GM19035 (cell line): ENCODE measurements around the gene RP2.
A peak's percentile ranks its signal among the peaks of the same experiment; 100 is the strongest.

Source experiments
- ATAC-seq: cut with Tn5 transposase; IDR thresholded peaks from one replicate; pipeline ENCODE4 v1.9.1; 2021; ENCODE audit not compliant: unreplicated experiment

Gene RP2

DNA sequence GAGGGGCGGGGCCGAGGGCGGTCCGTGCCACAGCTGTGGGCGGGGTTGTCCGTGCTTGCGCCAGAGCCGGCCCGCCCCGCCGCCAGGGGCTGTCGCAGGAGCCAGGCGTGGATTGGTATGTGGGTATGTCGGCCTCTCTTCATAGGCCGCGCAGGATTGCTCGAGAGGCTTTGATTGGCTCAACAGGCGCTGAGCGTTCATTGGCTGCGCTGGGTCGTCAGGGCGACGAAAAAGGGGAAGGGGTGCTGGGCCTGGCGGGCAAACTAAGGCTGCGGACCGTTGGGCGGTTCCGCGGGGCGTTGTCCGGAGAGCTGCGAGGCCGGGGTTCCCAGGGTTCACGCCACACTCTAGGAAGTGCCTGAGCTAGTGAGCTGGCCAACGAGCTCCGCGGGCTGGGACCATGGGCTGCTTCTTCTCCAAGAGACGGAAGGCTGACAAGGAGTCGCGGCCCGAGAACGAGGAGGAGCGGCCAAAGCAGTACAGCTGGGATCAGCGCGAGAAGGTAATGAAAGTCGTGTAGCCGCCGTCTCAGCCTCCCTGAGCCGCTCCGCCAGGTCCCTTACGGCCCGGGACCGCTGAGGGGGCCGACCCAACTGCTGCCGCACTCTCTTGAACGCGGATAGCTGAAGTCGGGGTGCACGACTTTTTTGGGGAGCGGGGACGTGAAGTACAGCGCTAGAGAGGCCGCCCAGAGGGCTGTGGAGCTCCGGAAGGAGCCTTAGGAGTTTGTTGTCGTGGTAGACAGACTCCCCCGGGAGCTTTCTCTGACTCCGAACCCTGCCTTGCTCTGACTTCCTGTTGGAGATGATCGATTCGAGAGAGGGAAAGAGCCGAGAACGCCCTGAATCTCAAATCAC is at the start of gene RP2:
RP2 (plus strand) TSS at position 343 of the 857 bp plus-strand sequence; CDS start at position 401, 58 bp downstream.
- ATAC-seq: peak; percentile 91

DNA sequence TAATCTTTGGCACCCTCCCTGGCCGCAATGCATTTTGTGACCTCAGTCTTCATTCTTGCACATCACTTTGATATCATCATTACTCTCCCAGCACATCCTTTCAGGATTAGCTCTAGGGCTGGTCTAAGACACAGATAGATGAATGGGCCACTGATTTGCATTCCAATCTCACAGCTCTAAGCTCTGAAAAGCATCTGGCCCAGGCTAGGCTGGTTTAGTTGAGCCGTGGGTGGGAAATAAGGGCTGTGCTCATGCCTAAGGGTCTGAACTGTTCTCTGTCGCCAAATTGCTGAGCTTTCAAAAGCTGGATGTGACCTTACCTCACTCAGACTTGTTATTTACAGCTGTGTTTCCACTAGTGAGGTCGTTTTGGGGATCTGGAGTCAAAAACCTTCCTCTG is 47.9 kb upstream of the RP2 start:
- no peak for ATAC-seq

DNA sequence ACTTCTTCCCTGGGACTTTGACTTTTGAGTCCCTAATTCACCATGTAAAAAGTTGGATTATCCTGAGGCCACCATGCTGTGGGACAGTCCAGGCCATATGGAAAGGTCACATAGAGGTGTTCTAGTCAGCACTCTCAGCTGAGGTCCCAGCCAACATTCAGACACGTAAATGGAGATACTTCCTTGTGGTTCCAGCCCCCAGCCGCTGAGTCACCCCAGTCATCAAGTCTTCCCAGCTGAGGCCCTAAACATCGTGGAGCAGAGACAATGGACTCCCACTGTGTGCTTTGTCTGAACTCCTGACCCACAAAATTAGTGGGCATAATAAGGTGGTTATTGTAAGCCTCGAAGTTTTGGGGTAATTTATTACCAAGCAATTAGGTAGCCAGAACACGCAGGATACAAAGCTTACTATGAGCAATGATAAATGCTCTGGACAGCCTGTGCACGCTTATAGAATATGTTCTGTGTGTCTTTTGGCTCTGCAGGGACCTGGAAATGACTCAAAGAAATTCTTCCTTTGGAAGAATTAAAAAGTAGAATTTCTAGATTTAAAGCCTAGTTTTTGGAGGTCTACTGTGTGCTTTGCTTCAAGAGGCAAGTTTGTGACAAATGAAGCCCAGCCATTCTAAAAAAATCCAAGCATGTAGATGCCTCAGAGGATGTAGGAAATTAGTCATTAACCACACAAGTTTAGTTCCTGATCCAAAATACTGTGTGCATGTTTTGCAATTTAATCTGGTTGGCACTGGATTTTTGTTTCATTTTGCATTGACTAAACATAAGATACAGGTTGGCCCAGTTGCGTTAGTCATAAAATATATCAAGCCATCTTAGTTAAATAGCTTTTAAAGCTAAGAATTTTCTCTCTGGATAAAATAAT is 44.7 kb upstream of the RP2 start:
- ATAC-seq: no peak

DNA sequence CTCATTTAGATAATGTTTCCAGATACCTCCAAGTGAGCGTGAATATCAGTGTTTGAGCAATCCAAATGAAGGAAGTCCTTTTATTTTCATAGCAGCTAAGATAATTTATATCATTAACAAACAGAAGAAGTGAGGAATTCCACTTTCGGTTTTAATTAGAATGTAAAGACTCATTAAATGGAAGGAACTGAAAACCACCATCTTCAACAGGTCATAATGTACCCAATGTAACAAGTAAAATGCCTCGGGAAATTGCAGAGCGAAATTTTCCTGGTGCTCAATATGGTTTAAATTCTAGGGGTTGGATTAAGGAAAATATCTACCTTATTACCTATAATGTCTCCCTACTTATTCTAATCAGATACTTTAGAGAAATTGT is 44.0 kb upstream of the RP2 start:
- ATAC-seq: no peak

DNA sequence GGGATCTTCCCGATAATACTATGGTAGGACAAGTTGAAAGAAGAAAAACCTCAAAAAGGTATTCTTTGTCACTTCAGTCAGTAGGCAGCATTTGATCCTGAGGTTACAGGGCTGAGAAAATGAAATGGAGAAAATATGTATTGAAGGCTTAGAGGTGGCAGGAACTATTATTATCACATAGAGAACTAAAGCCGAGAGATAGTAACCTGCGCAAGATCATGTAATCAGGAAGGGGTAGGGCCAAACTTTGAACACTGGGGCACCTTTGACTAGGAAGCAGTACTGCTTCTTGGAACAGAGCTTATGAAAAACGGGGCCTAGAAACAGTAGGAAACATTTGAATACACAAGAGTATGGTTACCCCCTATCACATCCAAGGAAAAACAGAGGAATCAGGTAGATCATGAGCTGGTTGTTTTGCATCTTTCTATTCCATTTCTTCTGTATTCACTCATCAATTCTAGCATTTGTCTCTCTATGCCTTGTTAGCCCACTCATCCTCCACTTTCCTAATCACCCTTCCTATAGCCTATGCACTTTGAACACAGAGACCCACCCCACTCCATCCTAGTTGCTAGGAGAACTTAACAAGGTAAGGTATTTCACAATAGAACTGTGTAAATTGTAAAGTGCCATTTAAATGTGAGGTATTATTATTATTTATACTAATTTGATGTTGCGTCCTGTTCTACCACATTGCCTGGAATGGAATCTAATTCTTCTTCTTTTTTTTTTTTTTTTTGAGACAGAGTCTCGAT is 43.3 kb upstream of the RP2 start:
- ATAC-seq: no peak

DNA sequence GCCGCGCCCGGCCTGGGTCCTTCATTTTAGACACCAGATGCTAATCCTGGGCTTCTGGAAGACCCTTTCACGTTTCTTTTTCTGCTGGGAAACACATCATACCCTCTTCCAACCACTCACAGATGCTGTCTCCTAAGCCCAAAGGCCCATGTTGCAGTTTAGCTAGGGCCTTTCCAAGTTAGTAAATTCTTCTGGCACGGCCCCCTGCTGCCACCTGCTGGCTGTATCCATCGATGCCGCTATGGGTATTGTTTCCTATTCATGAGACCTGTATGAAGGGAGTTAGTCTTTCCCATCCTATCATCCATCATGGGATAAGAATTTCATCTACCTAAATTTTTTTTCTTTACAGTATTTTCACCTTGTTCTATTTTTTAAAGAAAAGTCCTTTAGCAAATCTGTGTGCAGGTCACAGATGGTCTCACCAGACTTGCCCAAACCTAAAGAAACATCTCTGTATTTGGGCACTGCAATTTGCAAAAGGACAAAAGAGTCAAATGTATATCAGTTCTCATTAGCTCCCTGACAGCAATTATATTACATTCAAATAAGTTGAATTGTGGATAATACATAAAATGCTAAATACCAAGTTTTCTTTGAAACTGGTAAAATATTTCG is 40.2 kb upstream of the RP2 start:
- ATAC-seq: no peak

DNA sequence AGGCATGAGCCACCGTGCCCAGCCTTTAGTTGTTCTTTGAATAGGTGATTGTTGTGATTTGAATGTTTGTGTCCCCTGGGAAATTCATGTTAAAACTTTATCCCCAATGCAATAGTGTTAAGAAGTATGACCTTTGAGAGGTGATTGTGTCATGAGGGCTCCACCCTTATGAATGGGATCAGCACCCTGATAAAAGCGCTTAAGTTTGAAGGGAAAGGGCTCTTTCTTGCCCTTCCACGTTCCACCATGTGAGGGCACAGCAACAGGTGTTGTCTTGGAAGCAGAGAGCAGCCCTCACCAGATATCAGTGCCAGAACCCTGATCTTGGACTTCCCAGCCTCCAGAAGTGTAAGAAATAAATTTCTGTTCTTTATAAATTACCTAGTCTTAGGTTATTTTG is 33.7 kb upstream of the RP2 start:
- no peak for ATAC-seq

DNA sequence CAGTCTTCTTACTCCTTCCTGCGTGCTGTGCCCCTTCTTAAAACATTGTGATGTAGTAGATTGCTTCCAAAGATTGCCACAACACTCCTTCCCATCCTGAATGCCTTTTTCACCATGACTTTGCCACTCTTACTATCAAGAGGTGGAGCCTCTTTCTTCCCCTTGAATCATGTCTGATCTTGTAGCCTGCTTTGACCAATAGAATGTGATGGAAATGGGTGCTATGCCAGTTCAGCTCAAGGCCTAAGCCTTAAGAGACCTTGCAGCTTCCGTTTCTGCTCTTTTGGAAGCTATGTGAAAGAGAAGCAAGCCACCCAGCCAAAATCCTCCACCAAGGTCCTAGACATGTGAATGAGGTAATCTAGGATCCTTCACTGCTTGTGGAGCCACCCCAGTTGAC is 31.6 kb upstream of the RP2 start:
- no peak for ATAC-seq

DNA sequence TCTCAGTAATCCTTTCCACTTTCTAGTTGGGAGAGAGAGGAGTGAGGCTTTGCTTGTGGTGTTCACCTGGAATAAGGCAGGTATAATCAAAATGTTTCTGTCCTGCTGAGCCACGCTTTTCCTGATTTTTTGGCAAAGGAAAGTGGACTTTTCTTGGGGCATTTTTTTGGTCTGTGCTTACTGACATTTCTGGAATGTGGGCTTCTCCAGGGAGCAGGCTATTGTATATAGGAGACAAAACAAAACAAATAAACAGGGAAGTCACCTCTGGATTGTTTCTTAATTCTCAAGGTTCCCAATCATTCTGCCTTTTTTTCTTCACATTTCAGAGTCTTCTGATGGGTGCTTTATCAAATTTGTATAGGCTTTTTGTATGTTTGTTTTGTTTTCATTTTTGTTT is 25.7 kb upstream of the RP2 start:
- ATAC-seq: no peak

DNA sequence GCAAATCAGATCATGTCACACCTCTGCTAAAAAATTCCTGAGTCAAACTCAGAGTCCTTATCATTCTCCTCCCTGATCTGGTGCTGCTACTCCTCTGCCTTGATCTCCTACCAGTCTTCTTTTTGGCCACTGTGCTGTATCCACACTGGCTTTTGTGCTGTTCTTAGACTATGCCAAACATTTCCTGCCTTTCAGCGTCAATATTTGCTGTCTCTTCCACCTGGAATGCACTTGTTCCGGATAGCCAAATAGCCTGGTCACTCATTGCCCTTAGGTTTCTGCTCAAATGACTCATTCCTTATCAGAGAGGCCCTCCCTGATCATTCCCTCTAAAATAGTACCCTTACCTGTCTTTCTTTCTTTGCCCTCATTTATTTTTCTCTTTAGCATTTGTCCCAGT is 24.4 kb upstream of the RP2 start:
- ATAC-seq: no peak

DNA sequence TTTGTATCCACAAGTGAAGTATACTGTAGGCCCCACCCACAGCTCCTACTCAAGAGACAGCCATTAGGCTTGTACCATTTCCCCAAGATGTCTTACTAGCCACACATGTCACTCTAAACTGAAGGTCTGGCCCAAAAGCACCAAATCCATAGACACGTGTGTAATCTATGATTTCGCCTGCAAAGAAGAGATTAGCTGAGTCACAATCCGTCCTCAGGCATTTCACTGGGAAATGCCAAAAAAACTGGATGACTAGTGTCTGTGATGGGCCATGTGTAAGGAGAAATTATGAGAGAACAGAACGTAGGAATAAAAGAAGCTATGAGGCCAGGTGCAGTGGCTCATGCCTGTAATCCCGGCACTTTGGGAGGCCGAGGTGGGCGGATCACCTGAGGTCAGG is 21.9 kb upstream of the RP2 start:
- no peak for ATAC-seq

DNA sequence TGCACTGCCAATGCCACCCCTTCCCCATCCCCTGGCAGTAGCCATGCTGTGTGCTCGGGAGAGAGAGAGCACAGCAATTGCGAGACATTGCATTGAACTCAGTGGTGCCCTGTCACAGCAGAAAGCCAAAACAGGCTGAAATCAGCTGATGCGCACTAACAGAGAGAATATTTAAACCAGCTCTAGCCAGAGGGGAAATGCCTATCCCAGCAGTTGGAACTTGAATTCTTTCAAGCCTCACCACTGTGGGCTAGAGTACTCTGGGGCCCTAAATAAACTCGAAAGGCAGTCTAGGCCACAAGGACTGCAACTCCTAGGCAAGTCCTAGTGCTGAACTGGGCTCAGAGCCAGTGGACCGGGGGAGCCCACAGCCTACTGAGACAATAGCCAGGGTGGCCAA is 17.7 kb upstream of the RP2 start:
- no peak for ATAC-seq

DNA sequence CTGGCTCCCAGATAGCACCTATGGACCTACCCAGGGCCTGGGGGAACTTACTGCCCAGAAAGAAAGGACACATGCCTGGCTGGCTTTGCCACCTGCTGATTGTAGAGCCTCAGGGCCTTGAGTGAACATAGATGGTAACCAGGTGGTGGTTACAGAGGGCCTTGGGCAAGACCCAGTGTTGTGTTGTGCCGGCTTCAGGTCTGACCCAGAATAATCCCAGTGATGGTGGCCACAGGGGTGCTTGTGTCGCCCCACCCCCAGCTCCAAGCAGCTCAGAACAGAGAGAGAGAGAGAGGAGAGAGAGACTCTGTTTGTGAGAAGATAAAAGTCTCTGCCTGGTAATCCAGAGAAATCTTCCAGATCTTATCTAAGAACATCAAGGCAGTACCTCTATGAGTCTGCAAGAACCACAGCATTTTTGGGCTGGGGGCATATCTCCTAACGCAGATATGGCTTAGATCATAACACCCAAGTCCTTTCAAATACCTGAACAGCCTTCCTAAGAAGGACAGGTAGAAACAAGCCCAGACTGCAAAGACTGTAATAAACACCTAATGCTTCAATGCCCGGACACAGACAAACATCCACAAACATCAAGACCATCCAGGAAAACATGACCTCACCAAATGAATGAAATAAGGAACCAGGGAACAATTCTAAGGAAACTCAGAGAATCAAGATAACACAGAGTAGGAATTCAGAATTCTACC is 16.3 kb upstream of the RP2 start:
- ATAC-seq: no peak

DNA sequence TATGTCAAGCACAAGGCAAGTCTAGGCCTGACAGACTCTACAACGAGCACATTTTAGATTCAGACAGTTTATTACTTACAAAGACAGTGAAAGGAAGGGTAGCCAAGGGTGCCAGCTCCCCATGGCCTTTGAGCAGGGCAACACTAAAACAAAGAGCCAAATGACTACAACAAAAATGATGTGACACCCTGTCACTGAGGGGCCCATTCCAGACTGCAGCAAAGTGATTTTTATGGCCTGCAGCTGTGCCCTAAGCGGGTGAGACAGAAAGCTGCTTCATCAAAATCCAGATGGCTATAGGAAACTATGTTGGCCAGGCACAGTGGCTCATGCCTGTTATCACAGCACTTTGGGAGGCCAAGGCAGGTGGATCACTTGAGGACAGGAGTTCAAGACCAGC is 13.4 kb upstream of the RP2 start:
- ATAC-seq: no peak

DNA sequence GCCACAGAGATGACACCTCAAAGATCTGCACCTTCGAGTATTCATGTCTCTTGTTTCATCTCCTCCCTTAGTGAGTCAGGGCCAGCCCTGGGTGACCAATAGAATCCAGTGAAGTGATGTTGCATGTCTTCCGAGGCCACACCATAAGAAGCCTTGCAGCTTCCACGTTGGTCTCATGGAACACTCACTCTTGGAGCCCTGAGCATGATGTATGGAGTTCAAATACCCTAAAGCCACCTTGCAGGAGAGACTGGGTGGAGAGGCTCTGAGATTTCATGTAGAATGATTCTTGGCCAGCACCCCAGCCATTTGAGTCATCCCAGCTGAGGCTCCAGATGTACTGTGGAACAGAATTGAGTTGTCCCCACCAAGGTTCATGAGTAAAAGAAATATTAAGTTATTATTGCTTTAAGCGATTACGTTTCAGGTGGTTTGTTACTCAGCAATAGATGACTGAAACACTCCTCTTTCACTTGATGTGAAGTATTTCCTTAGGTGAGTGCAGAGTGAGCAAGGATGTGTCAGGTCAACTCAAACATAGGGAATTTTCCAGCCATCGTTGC is 5.0 kb upstream of the RP2 start:
- ATAC-seq: no peak

DNA sequence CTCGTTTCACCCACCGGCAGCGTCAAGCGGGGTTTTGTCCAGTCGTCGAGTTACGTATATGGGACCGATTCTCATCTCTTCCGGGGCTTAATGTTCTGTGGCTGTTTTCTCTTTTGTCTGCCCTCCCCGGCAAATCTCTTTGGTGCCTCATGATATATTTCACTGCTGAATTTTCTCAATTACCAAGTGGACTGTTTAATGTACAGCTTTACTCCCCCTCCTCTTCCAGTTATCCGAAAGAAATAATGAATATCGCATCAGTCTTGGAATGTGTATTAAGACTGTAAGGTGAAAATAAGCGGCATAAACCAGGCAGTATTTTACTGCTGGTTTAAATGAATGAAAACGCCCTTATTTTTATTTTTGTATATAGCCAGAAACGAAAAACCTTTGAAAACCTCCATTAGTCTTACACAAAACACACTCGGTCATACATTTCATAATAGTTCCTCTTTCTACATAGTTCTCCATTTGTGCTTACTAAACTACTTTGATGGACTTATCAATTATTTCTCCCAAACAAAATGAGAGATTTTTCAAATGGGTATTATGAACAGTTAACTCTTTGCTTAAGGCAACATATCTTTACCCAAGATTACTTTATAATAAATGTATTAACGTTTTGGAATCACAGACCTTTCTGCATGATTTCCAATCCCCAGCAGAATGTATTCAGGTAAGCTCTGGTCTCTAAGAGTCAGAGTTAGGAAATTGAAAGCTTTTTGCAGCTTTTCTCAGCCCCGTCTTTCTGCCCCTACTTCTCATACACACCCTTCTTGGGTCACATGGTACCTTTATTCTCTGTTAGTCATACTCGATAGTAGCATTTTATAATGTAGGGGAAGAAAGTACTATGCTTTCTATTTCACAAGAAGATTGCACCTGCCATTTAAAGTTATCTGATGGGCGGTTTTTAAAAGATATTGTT is 979 bp downstream of the RP2 start:
- ATAC-seq: peak; percentile 29

DNA sequence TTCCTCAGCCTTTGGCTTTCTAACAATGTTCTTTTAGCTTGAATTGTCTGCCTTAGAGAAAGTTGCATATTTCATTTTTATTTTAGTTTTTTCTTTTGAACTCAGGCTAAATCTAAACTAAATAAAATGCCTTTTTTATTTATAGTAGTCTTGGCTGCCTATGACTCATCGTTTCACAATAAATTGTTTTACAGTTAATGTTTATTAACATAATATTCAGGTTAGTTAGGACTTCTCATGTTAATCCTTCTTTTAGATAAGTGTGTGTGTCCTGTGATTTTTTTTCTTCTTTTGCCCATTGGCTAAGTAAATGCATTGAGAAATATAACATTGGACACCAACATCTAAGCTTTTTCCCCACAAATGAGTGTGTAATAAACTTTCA is 1.6 kb downstream of the RP2 start:
- no peak for ATAC-seq

DNA sequence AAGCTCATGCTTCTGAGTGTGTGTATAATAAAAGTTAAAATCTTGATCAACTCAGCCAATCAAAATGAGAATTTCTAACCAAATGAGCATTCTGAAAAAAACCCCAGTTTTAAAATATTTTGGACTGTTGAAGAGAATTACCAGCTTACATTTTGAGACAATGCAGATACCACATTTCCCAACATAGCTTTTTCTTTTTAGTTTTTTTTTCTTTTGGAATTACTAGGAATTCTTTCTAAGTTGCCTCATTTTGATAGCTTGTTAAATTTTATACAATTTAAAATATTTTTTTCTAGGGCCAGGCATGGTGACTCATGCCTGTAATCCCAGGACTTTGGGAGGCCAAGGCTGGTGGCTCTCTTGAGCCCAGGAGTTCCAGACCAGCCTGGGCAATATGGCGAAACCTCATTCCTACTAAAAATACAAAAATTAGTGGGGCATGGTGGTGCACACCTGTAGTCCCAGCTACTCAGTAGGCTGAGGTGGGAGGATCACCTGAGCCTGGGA is 2.2 kb downstream of the RP2 start:
- no peak for ATAC-seq

DNA sequence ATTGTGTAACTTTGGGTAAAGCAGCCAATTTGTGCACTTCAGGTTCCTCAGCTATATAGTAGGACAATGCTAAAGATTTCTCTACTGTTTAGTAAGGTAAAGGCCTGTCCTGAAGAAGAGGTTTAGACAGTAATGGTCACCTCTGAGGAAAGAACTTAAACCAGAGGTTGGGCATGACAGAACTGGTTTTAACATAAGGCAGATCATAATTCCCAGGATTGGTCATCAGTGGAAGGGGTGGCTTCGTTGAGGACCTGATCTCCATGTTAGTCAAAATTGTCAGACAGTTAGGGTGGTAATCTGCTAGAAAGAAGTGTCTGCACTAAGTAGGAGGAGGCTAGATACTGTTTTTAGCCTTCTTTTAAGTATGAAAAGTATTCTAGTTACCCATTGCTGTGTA is 4.1 kb downstream of the RP2 start:
- ATAC-seq: no peak
